Natural killer cell (primary cell): Measurements from ENCODE around the gene PES1. TPM values are rescaled to one million over a fixed set of nuclear protein-coding genes. Genes with fewer than 3 reads are reported as not detected.
"Not testable (repeated sequence)": the region's sequence is repeated elsewhere in the genome, so short reads cannot be mapped to it uniquely, and the experiment has no call there.

Source experiments
- ATAC-seq, 3 donors: fragments of 150-1000 bp in 2 of 3; fragments of 200-7000 bp in 1 of 3; cut with Tn5 transposase; 1 replicate in 1 of 3; 2 replicates in 2 of 3; pipeline ENCODE4 v1.10.0; 2021; ENCODE audit warnings: mild to moderate bottlenecking in 2 of 3, moderate library complexity in 2 of 3
- DNase-seq, 2 donors: peaks; one replicate each; pipeline versions ENCODE4 v3.0.0 to v3.0.0-alpha.2; 2013 to 2021; ENCODE audit warnings: mixed read lengths in 1 of 2
- H3K27ac ChIP-seq: one replicate; pipeline ENCODE4 v1.5.1; 2013; ENCODE audit warnings: mild to moderate bottlenecking, low read length
- H3K27me3 ChIP-seq: one replicate; pipeline ENCODE4 v1.6.1; 2013; ENCODE audit warnings: low read length; ENCODE audit not compliant: control insufficient read depth, insufficient read depth
- H3K36me3 ChIP-seq: one replicate; pipeline ENCODE4 v1.6.1; 2013; ENCODE audit warnings: low read length; ENCODE audit not compliant: control insufficient read depth, insufficient read depth
- H3K4me1 ChIP-seq: one replicate; pipeline ENCODE4 v1.6.1; 2013; ENCODE audit warnings: low read length; ENCODE audit not compliant: control insufficient read depth, insufficient read depth
- H3K4me3 ChIP-seq: one replicate; pipeline ENCODE4 v1.5.1; 2013; ENCODE audit warnings: low read length
- H3K9me3 ChIP-seq: one replicate; pipeline ENCODE4 v1.6.1; 2013; ENCODE audit warnings: low read length; ENCODE audit not compliant: control insufficient read depth, insufficient read depth
- H3K27ac Mint-ChIP-seq, 2 donors: one replicate each; pipeline ENCODE4 v1.8.0; 2022; ENCODE audit warnings: mild to moderate bottlenecking in 2 of 2, mixed read lengths in 2 of 2, moderate library complexity in 1 of 2
- H3K27me3 Mint-ChIP-seq, 2 donors: one replicate each; pipeline ENCODE4 v1.8.0; 2022; ENCODE audit warnings: low read depth in 2 of 2, mixed read lengths in 2 of 2
- H3K36me3 Mint-ChIP-seq: one replicate; pipeline ENCODE4 v1.8.0; 2022; ENCODE audit warnings: mixed read lengths
- H3K4me1 Mint-ChIP-seq, 2 donors: one replicate each; pipeline ENCODE4 v1.8.0; 2022; ENCODE audit warnings: mixed read lengths in 2 of 2
- H3K4me3 Mint-ChIP-seq: one replicate; pipeline ENCODE4 v1.8.0; 2022; ENCODE audit warnings: mild to moderate bottlenecking, moderate library complexity, mixed read lengths
- H3K9me3 Mint-ChIP-seq, 2 donors: one replicate each; pipeline ENCODE4 v1.8.0; 2022; ENCODE audit warnings: mixed read lengths in 2 of 2
- WGBS: methylation state at CpG from one replicate; pipeline ENCODE4 v1.1.7; 2013; ENCODE audit warnings: missing lambda C conversion rate; ENCODE audit not compliant: insufficient coverage; 5-methylcytosine and 5-hydroxymethylcytosine counted together
- intact Hi-C: fragments of 100-400 bp; cut with micrococcal nuclease; formaldehyde crosslinking; loops from one replicate; pipeline ENCODE4 v1.14.2; 2022
- total RNA-seq, 4 donors: library from RNA; stranded (reverse); fragments of 120-200 nt in 1 of 4; gene quantifications; one replicate each; pipeline versions ENCODE4 v1.2.3 to v1.2.4, GENCODE V29; 2013 to 2022
- TF ChIP-seq, protein P1 (sequence below): fragments of 200-600 bp; IDR thresholded peaks from one replicate; pipeline ENCODE4 v1.8.0; 2022; ENCODE audit warnings: antibody characterized with exemption

PES1 gene
- total RNA-seq, 3 donors from 2014 or later (not counting 1 experiment from before 2014, with no cell fraction given), result 30.9 to 39.7 (median 34.9) TPM

DNA sequence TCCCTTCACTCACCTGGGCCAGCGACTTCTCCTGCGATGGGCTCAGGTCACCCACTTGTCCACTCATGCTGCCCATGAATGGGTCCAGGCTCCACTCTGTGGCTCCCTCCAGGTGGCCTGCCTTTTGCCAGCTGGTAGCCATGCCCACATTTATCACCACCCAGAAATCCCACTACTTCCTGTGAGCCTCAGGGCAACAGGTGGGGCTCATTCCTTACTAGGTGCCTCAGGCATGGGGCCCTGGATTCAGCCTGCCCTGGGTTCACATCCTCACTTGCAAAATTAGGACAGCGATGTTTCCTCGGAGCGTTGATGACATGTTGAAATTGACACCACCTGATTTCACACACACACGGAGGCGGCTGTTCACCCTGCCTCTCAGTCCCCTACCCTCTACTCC, 45.1 kb downstream of the PES1 start, which contains the start of gene SEC14L6:
Gene SEC14L6, minus strand, starts transcription at position 126 of the 400 bp plus-strand sequence. Its CDS starts 59 bp downstream, at position 67.
- peaks cover 11% of the 10 kb centered on the region for H3K27me3 ChIP-seq
- H3K27me3 Mint-ChIP-seq, result peaks cover 11 to 23% of the 10 kb centered on the region in 2 donors

DNA sequence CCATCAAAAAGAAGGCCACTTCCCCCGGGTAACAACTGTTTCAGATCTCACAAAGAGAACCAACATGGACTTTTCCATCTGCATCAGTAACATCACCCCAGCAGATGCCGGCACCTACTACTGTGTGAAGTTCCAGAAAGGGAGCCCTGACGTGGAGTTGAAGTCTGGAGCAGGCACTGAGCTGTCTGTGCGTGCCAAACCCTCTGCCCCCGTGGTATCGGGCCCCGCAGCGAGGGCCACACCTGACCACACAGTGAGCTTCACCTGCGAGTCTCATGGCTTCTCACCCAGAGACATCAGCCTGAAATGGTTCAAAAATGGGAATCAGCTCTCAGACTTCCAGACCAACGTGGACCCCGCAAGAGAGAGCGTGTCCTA, 48.9 kb downstream of the PES1 start:
- Mint-ChIP-seq H3K27me3 (peaks cover 17 to 29% of the 10 kb centered on the region in 2 donors), H3K4me1 (no peaks in the 10 kb centered on the region), H3K36me3 (no peaks in the 10 kb centered on the region), H3K4me3 (no peak overlapping the region), H3K9me3 (no peaks in the 10 kb centered on the region), H3K27ac (no peak overlapping the region)
- DNase-seq, result no peak
- H3K27me3 ChIP-seq, result peaks cover 14% of the 10 kb centered on the region
- no peak overlapping the region for H3K4me3 ChIP-seq
- no peak overlapping the region for H3K27ac ChIP-seq
- WGBS, result 82% methylated on average over 12 of the region's 12 CpGs
- no peaks in the 10 kb centered on the region for H3K36me3 ChIP-seq
- no peak for ATAC-seq
- H3K9me3 ChIP-seq, result no peaks in the 10 kb centered on the region
- H3K4me1 ChIP-seq, result peaks cover 11% of the 10 kb centered on the region
- intact Hi-C loops, result no loop called here
- TF ChIP-seq, protein P1, sequence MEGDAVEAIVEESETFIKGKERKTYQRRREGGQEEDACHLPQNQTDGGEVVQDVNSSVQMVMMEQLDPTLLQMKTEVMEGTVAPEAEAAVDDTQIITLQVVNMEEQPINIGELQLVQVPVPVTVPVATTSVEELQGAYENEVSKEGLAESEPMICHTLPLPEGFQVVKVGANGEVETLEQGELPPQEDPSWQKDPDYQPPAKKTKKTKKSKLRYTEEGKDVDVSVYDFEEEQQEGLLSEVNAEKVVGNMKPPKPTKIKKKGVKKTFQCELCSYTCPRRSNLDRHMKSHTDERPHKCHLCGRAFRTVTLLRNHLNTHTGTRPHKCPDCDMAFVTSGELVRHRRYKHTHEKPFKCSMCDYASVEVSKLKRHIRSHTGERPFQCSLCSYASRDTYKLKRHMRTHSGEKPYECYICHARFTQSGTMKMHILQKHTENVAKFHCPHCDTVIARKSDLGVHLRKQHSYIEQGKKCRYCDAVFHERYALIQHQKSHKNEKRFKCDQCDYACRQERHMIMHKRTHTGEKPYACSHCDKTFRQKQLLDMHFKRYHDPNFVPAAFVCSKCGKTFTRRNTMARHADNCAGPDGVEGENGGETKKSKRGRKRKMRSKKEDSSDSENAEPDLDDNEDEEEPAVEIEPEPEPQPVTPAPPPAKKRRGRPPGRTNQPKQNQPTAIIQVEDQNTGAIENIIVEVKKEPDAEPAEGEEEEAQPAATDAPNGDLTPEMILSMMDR, result no peak

More for the DNA sequence above, 45.1 kb downstream of the PES1 start, which contains the start of gene SEC14L6:
- H3K4me3 Mint-ChIP-seq, result no peak within 1 kb of the TSS
- H3K4me1 Mint-ChIP-seq, result no peaks in the 10 kb centered on the region
- H3K4me1 ChIP-seq, result peaks cover 11% of the 10 kb centered on the region
- ATAC-seq, result no peak
- WGBS, result 93% methylated on average over 7 of the region's 7 CpGs
- no peak for DNase-seq
- no peak within 1 kb of the TSS for H3K27ac ChIP-seq
- H3K36me3 ChIP-seq, result no peaks in the 10 kb centered on the region
- no peaks in the 10 kb centered on the region for H3K36me3 Mint-ChIP-seq
- TF ChIP-seq, protein P1, result no peak
- H3K9me3 Mint-ChIP-seq, result no peaks in the 10 kb centered on the region
- no peaks in the 10 kb centered on the region for H3K9me3 ChIP-seq
- H3K27ac Mint-ChIP-seq, result no peak within 1 kb of the TSS
- H3K4me3 ChIP-seq, result no peak within 1 kb of the TSS
- intact Hi-C loops, result no loop called here

DNA sequence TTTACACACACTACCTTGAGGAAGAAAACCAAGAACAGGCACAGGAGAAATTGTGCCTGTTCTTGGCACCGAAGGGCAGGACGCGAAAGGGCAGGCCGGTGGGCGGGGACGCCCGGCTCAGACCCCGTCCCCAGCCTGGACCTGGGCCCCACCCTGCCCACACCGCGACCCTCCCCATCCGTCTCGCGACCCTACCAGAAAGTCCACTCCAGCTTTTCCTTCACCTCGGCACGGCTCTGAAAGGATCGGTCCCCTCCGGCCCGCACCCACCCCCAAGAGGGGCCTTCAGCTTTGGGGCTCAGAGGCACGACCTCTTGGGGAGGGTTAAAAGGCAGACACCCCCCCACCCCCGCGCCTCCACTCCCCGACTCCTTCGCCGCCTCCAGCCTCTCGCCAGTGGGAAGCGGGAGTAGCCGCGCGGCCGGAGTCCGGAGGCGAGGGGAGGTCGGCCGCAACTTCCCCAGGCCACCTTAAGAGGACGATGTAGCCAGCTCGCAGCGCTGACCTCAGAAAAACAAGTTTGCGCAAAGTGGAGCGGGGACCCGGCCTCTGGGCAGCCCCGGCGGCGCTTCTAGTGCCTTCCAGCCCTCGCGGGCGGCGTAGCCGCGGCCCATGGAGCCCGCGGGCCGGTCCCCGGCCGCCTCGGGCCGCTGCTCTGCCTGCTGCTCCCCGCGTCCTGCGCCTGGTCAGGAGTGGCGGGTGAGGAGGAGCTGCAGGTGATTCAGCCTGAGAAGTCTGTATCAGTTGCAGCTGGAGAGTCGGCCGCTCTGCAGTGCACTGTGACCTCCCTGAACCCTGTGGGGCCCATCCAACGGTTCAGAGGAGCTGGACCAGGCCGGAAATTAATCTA, 49.5 kb downstream of the PES1 start:
- Mint-ChIP-seq H3K9me3 (no peaks in the 10 kb centered on the region), H3K4me1 (no peaks in the 10 kb centered on the region), H3K4me3 (no peak overlapping the region), H3K27ac (no peak overlapping the region), H3K27me3 (peaks cover 17 to 27% of the 10 kb centered on the region in 2 donors), H3K36me3 (no peaks in the 10 kb centered on the region)
- Histone ChIP-seq H3K36me3 (no peaks in the 10 kb centered on the region), H3K27ac (no peak overlapping the region), H3K4me1 (peaks cover 11% of the 10 kb centered on the region), H3K4me3 (peak overlapping the region; percentile 7), H3K27me3 (peaks cover 14% of the 10 kb centered on the region), H3K9me3 (no peaks in the 10 kb centered on the region)
- intact Hi-C loops, result no loop called here
- DNase-seq, result no peak
- 7% methylated on average over 64 of the region's 64 CpGs for WGBS
- peak in 1 of 3 donors; percentile 18 for ATAC-seq
- TF ChIP-seq, protein P1, result no peak

DNA sequence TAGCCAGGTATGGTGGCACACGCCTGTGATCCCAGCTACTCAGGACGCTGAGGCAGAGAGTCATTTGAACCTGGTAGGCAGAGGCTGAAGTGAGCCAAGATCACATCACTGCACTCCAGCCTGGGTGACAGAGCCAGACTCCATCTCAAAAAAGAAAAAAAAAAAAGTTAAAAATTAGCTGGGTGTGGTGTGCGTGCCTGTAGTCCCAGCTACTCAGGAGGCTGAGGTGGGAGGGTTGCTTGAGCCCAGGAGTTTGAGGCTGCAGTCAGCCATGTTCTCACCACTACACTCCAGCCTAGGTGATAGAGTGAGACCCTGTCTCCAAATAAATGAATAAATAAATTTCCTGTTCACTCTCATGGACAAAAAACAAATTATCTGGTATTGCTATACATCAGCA, 50.2 kb downstream of the PES1 start:
- H3K4me3 Mint-ChIP-seq, result not testable (repeated sequence)

More for the DNA sequence above, 50.2 kb downstream of the PES1 start:
- whole genome bisulfite sequencing, result 98% methylated on average over 2 of the region's 3 CpGs
- H3K9me3 Mint-ChIP-seq, H3K36me3 Mint-ChIP-seq, DNase-seq, H3K36me3 ChIP-seq, ATAC-seq, H3K27ac ChIP-seq, H3K4me1 Mint-ChIP-seq, H3K9me3 ChIP-seq, H3K27ac Mint-ChIP-seq, H3K4me3 ChIP-seq, intact Hi-C loops: not testable (repeated sequence)
- H3K27me3 Mint-ChIP-seq, result peaks cover 17 to 22% of the 10 kb centered on the region in 2 donors
- peaks cover 12% of the 10 kb centered on the region for H3K4me1 ChIP-seq
- H3K27me3 ChIP-seq, result peaks cover 16% of the 10 kb centered on the region
